ENCODE results near the gene BCDIN3D. TPM values are rescaled to one million over a fixed set of nuclear protein-coding genes. Genes with fewer than 3 reads are reported as not detected.

BCDIN3D gene
- total RNA-seq, 1 experiment from 2014 or later = 4.8 TPM

DNA sequence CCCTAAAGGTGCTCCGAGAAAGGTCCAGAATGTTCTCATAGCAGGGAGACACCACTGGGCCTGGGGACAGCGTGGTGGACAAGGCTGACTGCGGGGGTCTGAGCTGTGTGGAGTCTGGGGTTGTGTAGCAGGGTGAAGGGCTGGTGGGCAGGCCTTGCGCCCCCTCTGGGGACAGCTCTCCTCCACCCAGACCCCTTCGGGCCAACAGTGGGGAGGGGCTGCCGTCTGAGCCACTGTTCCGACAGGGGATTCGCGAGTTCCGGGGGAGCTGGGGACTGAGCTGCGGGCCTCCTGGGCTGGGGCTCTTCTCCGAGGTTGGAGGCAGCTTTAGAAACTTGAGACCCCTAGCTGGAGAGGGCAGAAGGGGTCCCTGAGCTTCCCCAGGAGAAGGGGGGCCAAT is 46.8 kb downstream of the BCDIN3D start:
- H3K4me1 ChIP-seq (ENCODE audit: control insufficient read depth, insufficient read depth, low read length) = no peaks in the 10 kb centered on the region
- no peaks in the 10 kb centered on the region for H3K27me3 ChIP-seq (ENCODE audit: control insufficient read depth, insufficient read depth, low read length)
- ChIA-PET CTCF (no interaction called here), POLR2A (interaction anchor here (0.6 kb wide), 1 partner anchor 108 kb away, joined by 5 read pairs; no protein-coding TSS in a partner anchor)
- intact Hi-C loops (cut with micrococcal nuclease; ENCODE audit: unreplicated experiment) (no loop called here), in situ Hi-C loops (cut with HindIII; ENCODE audit: low pct_unique_long_range_greater_than_20kb, low sequenced_read_pairs) (no loop called here)
- H3K27ac ChIP-seq (ENCODE audit: low read length) = no peak overlapping the region
- DNase-seq (ENCODE audit: low read depth, low spot score) = no peak
- H3K9me3 ChIP-seq (ENCODE audit: control insufficient read depth, insufficient read depth, low read depth, low read length) = no peaks in the 10 kb centered on the region
- ATAC-seq = no peak
- BruUV-seq (replicated peaks) = no TSS peak
- no peaks in the 10 kb centered on the region for H3K36me3 ChIP-seq (ENCODE audit: control insufficient read depth, insufficient read depth, low read length)
- H3K4me3 ChIP-seq (ENCODE audit: low read depth in 2 of 2, low read length in 2 of 2) = no peak overlapping the region
- TF ChIP-seq, protein P1, sequence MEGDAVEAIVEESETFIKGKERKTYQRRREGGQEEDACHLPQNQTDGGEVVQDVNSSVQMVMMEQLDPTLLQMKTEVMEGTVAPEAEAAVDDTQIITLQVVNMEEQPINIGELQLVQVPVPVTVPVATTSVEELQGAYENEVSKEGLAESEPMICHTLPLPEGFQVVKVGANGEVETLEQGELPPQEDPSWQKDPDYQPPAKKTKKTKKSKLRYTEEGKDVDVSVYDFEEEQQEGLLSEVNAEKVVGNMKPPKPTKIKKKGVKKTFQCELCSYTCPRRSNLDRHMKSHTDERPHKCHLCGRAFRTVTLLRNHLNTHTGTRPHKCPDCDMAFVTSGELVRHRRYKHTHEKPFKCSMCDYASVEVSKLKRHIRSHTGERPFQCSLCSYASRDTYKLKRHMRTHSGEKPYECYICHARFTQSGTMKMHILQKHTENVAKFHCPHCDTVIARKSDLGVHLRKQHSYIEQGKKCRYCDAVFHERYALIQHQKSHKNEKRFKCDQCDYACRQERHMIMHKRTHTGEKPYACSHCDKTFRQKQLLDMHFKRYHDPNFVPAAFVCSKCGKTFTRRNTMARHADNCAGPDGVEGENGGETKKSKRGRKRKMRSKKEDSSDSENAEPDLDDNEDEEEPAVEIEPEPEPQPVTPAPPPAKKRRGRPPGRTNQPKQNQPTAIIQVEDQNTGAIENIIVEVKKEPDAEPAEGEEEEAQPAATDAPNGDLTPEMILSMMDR (IDR thresholded peaks at IDR 0.05) = no peak
- TF ChIP-seq SIN3A (IDR thresholded peaks at IDR 0.05; ENCODE audit: borderline replicate concordance, insufficient read depth, low read depth, low read length) = no peak
- no peak for TF ChIP-seq TCF7L2 (IDR thresholded peaks at IDR 0.05; ENCODE audit: low read depth, low read length)
- TF ChIP-seq POLR2AphosphoS5 (IDR thresholded peaks at IDR 0.05; ENCODE audit: low read depth, low read length) = no peak
- TF ChIP-seq, protein P2, sequence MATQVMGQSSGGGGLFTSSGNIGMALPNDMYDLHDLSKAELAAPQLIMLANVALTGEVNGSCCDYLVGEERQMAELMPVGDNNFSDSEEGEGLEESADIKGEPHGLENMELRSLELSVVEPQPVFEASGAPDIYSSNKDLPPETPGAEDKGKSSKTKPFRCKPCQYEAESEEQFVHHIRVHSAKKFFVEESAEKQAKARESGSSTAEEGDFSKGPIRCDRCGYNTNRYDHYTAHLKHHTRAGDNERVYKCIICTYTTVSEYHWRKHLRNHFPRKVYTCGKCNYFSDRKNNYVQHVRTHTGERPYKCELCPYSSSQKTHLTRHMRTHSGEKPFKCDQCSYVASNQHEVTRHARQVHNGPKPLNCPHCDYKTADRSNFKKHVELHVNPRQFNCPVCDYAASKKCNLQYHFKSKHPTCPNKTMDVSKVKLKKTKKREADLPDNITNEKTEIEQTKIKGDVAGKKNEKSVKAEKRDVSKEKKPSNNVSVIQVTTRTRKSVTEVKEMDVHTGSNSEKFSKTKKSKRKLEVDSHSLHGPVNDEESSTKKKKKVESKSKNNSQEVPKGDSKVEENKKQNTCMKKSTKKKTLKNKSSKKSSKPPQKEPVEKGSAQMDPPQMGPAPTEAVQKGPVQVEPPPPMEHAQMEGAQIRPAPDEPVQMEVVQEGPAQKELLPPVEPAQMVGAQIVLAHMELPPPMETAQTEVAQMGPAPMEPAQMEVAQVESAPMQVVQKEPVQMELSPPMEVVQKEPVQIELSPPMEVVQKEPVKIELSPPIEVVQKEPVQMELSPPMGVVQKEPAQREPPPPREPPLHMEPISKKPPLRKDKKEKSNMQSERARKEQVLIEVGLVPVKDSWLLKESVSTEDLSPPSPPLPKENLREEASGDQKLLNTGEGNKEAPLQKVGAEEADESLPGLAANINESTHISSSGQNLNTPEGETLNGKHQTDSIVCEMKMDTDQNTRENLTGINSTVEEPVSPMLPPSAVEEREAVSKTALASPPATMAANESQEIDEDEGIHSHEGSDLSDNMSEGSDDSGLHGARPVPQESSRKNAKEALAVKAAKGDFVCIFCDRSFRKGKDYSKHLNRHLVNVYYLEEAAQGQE (IDR thresholded peaks at IDR 0.05; ENCODE audit: insufficient read depth in 1 of 2, low read depth in 2 of 2, low read length in 1 of 2) = no peak

DNA sequence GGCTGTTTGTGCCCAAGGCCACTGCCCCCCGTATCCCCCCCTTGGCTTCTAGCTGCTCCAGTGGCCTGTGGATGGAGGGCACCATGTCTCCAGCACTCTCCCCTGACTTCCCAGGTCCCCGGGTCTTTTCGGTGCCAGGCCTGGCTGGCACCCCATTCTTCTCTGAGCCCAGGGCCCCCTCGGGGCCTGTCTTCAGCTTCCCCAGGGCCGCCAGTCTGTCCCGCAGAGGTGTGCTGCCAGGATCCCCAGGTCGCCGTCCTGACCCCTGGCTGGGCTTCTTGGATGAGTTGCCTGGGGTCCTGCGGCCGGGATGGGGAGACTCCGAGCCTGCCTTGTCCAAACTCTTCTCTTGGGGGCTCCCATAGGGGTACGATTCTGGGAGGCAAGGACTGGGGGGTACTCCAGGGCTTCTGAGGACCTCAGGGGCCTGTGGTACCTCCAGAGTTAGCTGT is 47.2 kb downstream of the BCDIN3D start:
- Histone ChIP-seq H3K36me3 (ENCODE audit: control insufficient read depth, insufficient read depth, low read length) (no peaks in the 10 kb centered on the region), H3K27me3 (ENCODE audit: control insufficient read depth, insufficient read depth, low read length) (no peaks in the 10 kb centered on the region), H3K4me1 (ENCODE audit: control insufficient read depth, insufficient read depth, low read length) (no peaks in the 10 kb centered on the region), H3K27ac (ENCODE audit: low read length) (no peak overlapping the region), H3K9me3 (ENCODE audit: control insufficient read depth, insufficient read depth, low read depth, low read length) (no peaks in the 10 kb centered on the region), H3K4me3 (ENCODE audit: low read depth in 2 of 2, low read length in 2 of 2) (no peak overlapping the region)
- in situ Hi-C loops (cut with HindIII; ENCODE audit: low pct_unique_long_range_greater_than_20kb, low sequenced_read_pairs) = no loop called here
- POLR2A ChIA-PET = interaction anchor here (0.6 kb wide), 1 partner anchor 108 kb away, joined by 5 read pairs; no protein-coding TSS in a partner anchor
- BruUV-seq (replicated peaks) = no TSS peak
- CTCF ChIA-PET = no interaction called here
- DNase-seq (ENCODE audit: low read depth, low spot score) (no peak), ATAC-seq (no peak)
- TF ChIP-seq SIN3A (IDR thresholded peaks at IDR 0.05; ENCODE audit: borderline replicate concordance, insufficient read depth, low read depth, low read length) = no peak
- TF ChIP-seq, protein P2 (IDR thresholded peaks at IDR 0.05; ENCODE audit: insufficient read depth in 1 of 2, low read depth in 2 of 2, low read length in 1 of 2) = no peak
- TF ChIP-seq, protein P1 (IDR thresholded peaks at IDR 0.05) = no peak
- TF ChIP-seq POLR2AphosphoS5 (IDR thresholded peaks at IDR 0.05; ENCODE audit: low read depth, low read length) = no peak
- no peak for TF ChIP-seq TCF7L2 (IDR thresholded peaks at IDR 0.05; ENCODE audit: low read depth, low read length)
- intact Hi-C loops (cut with micrococcal nuclease; ENCODE audit: unreplicated experiment) = no loop called here

All from Panc1 (cell line).